Caco-2 (cell line): Measurements from ENCODE around the gene ADD2. TPM values are rescaled to one million over a fixed set of nuclear protein-coding genes. Genes with fewer than 3 reads are reported as not detected.

Source experiments
- BruUV-seq: library from RNA; stranded (reverse); fragments of 400-500 nt; replicated peaks from 2 replicates; lab custom pipeline; 2021; lab: Mats Ljungman, UMichigan
- CTCF ChIA-PET: fragments of 300-600 bp; sonication (Branson Sonifier 250); formaldehyde crosslinking; loops from one replicate; lab custom pipeline; 2022; ENCODE audit warnings: antibody characterized with exemption; lab: Charles Lee
- POLR2A ChIA-PET: fragments of 300-600 bp; sonication (Branson Sonifier 250); formaldehyde crosslinking; loops from one replicate; lab custom pipeline; 2022; ENCODE audit warnings: antibody characterized with exemption; lab: Charles Lee
- DNase-seq, 2 experiments: peaks; one replicate each; pipeline versions ENCODE4 v3.0.0 to v3.0.0-alpha.2; 2020 to 2022
- H3K27me3 ChIP-seq: replicated peaks from 2 replicates; pipeline ENCODE4 v1.6.0; 2011; ENCODE audit warnings: low read length; ENCODE audit not compliant: control insufficient read depth, insufficient read depth
- H3K36me3 ChIP-seq: 2 replicates; pipeline ENCODE4 v1.5.1; 2011; ENCODE audit warnings: low read length; ENCODE audit not compliant: control insufficient read depth, insufficient read depth
- H3K4me1 ChIP-seq: fragments of 250-450 bp; sonication (Bioruptor Pico); 2 replicates; pipeline ENCODE4 v1.5.1; 2020; ENCODE audit warnings: mild to moderate bottlenecking
- H3K4me3 ChIP-seq: 2 replicates; pipeline ENCODE4 v1.5.1; 2011; ENCODE audit warnings: low read depth, mild to moderate bottlenecking, control low read depth, low read length
- H3K9me3 ChIP-seq: fragments of 250-450 bp; sonication (Bioruptor Pico); 2 replicates; pipeline ENCODE4 v1.5.1; 2020; ENCODE audit warnings: mild to moderate bottlenecking, moderate library complexity
- H3K27ac Mint-ChIP-seq: one replicate; pipeline ENCODE4 v1.8.0; 2022; ENCODE audit warnings: mixed read lengths; ENCODE audit not compliant: unreplicated experiment
- H3K27me3 Mint-ChIP-seq: one replicate; pipeline ENCODE4 v1.8.0; 2022; ENCODE audit warnings: mixed read lengths; ENCODE audit not compliant: insufficient read depth, unreplicated experiment
- H3K36me3 Mint-ChIP-seq: one replicate; pipeline ENCODE4 v1.8.0; 2022; ENCODE audit warnings: mild to moderate bottlenecking, mixed read lengths; ENCODE audit not compliant: insufficient read depth, unreplicated experiment
- H3K4me1 Mint-ChIP-seq: one replicate; pipeline ENCODE4 v1.8.0; 2022; ENCODE audit warnings: low read depth, mixed read lengths; ENCODE audit not compliant: unreplicated experiment
- H3K4me3 Mint-ChIP-seq: one replicate; pipeline ENCODE4 v1.8.0; 2022; ENCODE audit warnings: mild to moderate bottlenecking, moderate library complexity, mixed read lengths; ENCODE audit not compliant: unreplicated experiment
- H3K9me3 Mint-ChIP-seq: one replicate; pipeline ENCODE4 v1.8.0; 2022; ENCODE audit warnings: mixed read lengths; ENCODE audit not compliant: unreplicated experiment
- intact Hi-C: fragments of 100-400 bp; cut with micrococcal nuclease; formaldehyde crosslinking; loops from one replicate; pipeline ENCODE4 v1.10.0; 2022; ENCODE audit not compliant: unreplicated experiment
- total RNA-seq: library from RNA; stranded (reverse); gene quantifications from 2 replicates; pipeline ENCODE4 v1.2.3, GENCODE V29; 2022
- TF ChIP-seq, protein P1 (sequence below), 2 experiments: fragments of 200-600 bp in 1 of 2; IDR thresholded peaks; 1 replicate in 1 of 2; 2 replicates in 1 of 2; pipeline versions ENCODE4 v1.5.1 to v1.8.0; 2011 to 2022; ENCODE audit warnings: antibody characterized with exemption in 1 of 2, control low read depth in 1 of 2, inconsistent platforms in 1 of 2, low read depth in 1 of 2, low read length in 1 of 2, mild to moderate bottlenecking in 1 of 2, moderate library complexity in 1 of 2; ENCODE audit not compliant: insufficient read depth in 1 of 2, severe bottlenecking in 1 of 2, unreplicated experiment in 1 of 2

Gene ADD2
- total RNA-seq, 1 experiment from 2014 or later, result not detected

DNA sequence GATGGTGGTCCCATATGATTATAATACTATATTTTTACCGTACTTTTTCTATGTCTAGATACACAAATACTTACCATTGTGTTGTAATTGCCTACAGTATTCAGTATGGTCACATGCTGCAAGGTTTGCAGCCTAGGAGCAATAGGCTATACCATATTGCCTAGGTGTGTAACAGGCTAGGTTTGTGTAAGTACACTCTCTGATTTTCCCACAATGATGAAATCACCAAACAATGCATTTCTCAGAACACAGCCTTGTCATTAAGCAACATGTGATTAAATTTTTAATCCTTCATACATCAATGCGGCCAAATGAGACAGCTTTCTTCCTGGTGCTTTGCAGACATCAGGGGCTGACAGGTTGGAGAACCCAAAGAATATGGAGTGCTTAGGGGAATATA is 37.3 kb downstream of the ADD2 start:
- no peaks in the 10 kb centered on the region for H3K9me3 Mint-ChIP-seq
- Histone ChIP-seq H3K4me1 (no peaks in the 10 kb centered on the region), H3K9me3 (no peaks in the 10 kb centered on the region), H3K4me3 (no peak overlapping the region), H3K36me3 (no peaks in the 10 kb centered on the region), H3K27me3 (0 out of 2 replicates have a peak, but pooled peaks cover 2% of the 10 kb centered on the region)
- no peak for DNase-seq
- ChIA-PET CTCF (no interaction called here), POLR2A (no interaction called here)
- peaks cover 20% of the 10 kb centered on the region for H3K27me3 Mint-ChIP-seq
- no peaks in the 10 kb centered on the region for H3K4me1 Mint-ChIP-seq
- H3K4me3 Mint-ChIP-seq, result no peak overlapping the region
- BruUV-seq, result no TSS peak
- no peak overlapping the region for H3K27ac Mint-ChIP-seq
- intact Hi-C loops, result no loop called here
- TF ChIP-seq, protein P1, sequence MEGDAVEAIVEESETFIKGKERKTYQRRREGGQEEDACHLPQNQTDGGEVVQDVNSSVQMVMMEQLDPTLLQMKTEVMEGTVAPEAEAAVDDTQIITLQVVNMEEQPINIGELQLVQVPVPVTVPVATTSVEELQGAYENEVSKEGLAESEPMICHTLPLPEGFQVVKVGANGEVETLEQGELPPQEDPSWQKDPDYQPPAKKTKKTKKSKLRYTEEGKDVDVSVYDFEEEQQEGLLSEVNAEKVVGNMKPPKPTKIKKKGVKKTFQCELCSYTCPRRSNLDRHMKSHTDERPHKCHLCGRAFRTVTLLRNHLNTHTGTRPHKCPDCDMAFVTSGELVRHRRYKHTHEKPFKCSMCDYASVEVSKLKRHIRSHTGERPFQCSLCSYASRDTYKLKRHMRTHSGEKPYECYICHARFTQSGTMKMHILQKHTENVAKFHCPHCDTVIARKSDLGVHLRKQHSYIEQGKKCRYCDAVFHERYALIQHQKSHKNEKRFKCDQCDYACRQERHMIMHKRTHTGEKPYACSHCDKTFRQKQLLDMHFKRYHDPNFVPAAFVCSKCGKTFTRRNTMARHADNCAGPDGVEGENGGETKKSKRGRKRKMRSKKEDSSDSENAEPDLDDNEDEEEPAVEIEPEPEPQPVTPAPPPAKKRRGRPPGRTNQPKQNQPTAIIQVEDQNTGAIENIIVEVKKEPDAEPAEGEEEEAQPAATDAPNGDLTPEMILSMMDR (IDR thresholded peaks at IDR 0.05; ENCODE audit: insufficient read depth in 1 of 2, low read depth in 1 of 2, low read length in 1 of 2, severe bottlenecking in 1 of 2, unreplicated experiment in 1 of 2), result no peak
- no peaks in the 10 kb centered on the region for H3K36me3 Mint-ChIP-seq

DNA sequence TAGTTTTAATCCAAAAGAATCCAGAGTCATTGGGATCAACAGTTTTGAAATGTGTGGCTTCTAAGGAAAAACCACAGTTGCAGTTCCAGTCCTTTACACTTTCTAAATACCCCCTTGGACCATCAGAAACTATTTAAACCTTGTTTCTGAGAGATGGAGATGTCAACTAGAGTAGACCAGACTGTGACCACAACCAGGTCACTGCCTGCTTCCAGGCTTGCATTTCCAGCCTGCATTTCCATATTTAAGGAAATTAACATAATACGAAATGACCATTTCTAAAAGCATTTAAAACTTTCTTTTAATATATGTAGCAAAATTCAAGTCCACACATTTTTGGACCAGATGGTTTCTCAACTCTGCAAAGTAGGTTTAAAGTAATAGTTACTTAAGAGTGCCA is 38.4 kb downstream of the ADD2 start:
- ChIA-PET POLR2A (no interaction called here), CTCF (no interaction called here)
- no peaks in the 10 kb centered on the region for H3K4me1 Mint-ChIP-seq
- H3K4me1 ChIP-seq, result no peaks in the 10 kb centered on the region
- H3K27ac Mint-ChIP-seq, result no peak overlapping the region
- H3K36me3 Mint-ChIP-seq, result no peaks in the 10 kb centered on the region
- H3K27me3 Mint-ChIP-seq, result peaks cover 16% of the 10 kb centered on the region
- H3K27me3 ChIP-seq, result 0 out of 2 replicates have a peak, but pooled peaks cover 2% of the 10 kb centered on the region
- BruUV-seq, result no TSS peak
- no peak for DNase-seq
- TF ChIP-seq, protein P1 (IDR thresholded peaks at IDR 0.05; ENCODE audit: insufficient read depth in 1 of 2, low read depth in 1 of 2, low read length in 1 of 2, severe bottlenecking in 1 of 2, unreplicated experiment in 1 of 2), result no peak
- no peaks in the 10 kb centered on the region for H3K9me3 ChIP-seq
- intact Hi-C loops, result no loop called here
- H3K4me3 ChIP-seq, result no peak overlapping the region
- no peaks in the 10 kb centered on the region for H3K36me3 ChIP-seq
- H3K4me3 Mint-ChIP-seq, result no peak overlapping the region
- no peaks in the 10 kb centered on the region for H3K9me3 Mint-ChIP-seq

DNA sequence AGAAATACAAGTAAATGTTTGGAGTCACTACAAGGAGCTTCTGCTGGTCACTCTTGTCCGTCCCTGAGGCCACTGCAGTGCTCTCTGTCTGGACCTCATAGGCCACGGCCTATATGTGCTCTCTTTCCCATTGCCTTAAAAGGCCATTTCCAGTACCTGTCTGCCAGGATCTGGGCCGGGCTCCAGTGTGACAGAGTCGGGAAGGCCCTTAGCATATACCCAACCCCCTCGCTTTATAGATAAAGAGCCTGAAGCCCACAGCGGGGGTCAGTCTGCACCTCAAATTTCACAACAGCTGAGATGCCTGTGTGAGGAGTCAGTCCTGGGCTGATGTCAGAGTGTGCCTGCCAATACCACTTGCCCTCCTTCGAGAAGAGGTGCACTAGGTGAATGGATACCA is 39.9 kb downstream of the ADD2 start:
- Histone ChIP-seq H3K4me3 (no peak overlapping the region), H3K36me3 (no peaks in the 10 kb centered on the region), H3K4me1 (no peaks in the 10 kb centered on the region), H3K9me3 (no peaks in the 10 kb centered on the region), H3K27me3 (no peaks in the 10 kb centered on the region)
- CTCF ChIA-PET, result no interaction called here
- Mint-ChIP-seq H3K27ac (no peak overlapping the region), H3K36me3 (no peaks in the 10 kb centered on the region), H3K4me3 (no peak overlapping the region), H3K4me1 (no peaks in the 10 kb centered on the region), H3K27me3 (peaks cover 8% of the 10 kb centered on the region), H3K9me3 (no peaks in the 10 kb centered on the region)
- no TSS peak for BruUV-seq
- DNase-seq, result no peak
- TF ChIP-seq, protein P1 (IDR thresholded peaks at IDR 0.05; ENCODE audit: insufficient read depth in 1 of 2, low read depth in 1 of 2, low read length in 1 of 2, severe bottlenecking in 1 of 2, unreplicated experiment in 1 of 2), result no peak
- intact Hi-C loops, result no loop called here
- POLR2A ChIA-PET, result no interaction called here
